Gastrocnemius medialis (tissue), 4 donors: ENCODE measurements around the gene PYROXD2. TPM values are rescaled to one million over a fixed set of nuclear protein-coding genes. Genes with fewer than 3 reads are reported as not detected.
A peak's percentile ranks its signal among the peaks of the same experiment; 100 is the strongest.

Source experiments
- ATAC-seq, 2 donors: fragments of 150-250 bp; one replicate each; pipeline ENCODE4 v1.9.1; 2016
- DNase-seq, 2 donors: peaks; one replicate each; pipeline ENCODE4 v3.0.0-alpha.2; 2019
- H3K27ac ChIP-seq, 4 donors: fragments of 200-600 bp; sonication (generic); 1 replicate in 1 of 4; 2 replicates in 3 of 4; pipeline ENCODE4 v1.5.1; 2016 to 2018; ENCODE audit warnings: mild to moderate bottlenecking in 2 of 4, moderate library complexity in 1 of 4
- H3K27me3 ChIP-seq, 3 donors: fragments of 200-600 bp; sonication (generic) in 2 of 3; 1 replicate in 1 of 3; 2 replicates in 2 of 3; pipeline versions ENCODE4 v1.5.1 to v1.6.0; 2016 to 2019; ENCODE audit warnings: mild to moderate bottlenecking in 1 of 3, moderate library complexity in 1 of 3
- H3K36me3 ChIP-seq, 2 donors: fragments of 200-600 bp; sonication (generic) in 1 of 2; one replicate each; pipeline ENCODE4 v1.5.1; 2017 to 2018
- H3K4me1 ChIP-seq, 2 donors: fragments of 200-600 bp; sonication (generic) in 1 of 2; one replicate each; pipeline ENCODE4 v1.5.1; 2016 to 2017; ENCODE audit warnings: mild to moderate bottlenecking in 2 of 2
- H3K4me3 ChIP-seq, 4 donors: fragments of 200-600 bp; sonication (generic) in 3 of 4; 1 replicate in 1 of 4; 2 replicates in 3 of 4; pipeline ENCODE4 v1.5.1; 2016 to 2019; ENCODE audit warnings: mild to moderate bottlenecking in 2 of 4
- H3K9me3 ChIP-seq, 3 donors: fragments of 200-600 bp; sonication (generic) in 2 of 3; 1 replicate in 1 of 3; 2 replicates in 2 of 3; pipeline ENCODE4 v1.5.1; 2016 to 2019
- POLR2A ChIP-seq, 2 donors: fragments of 450-650 bp; IDR thresholded peaks; one replicate each; pipeline ENCODE4 v1.6.1; 2017; ENCODE audit warnings: antibody characterized with exemption in 2 of 2, mild to moderate bottlenecking in 2 of 2, moderate library complexity in 2 of 2
- in situ Hi-C, 4 donors: fragments of 200-750 bp; cut with MboI; loops; one replicate each; pipeline versions ENCODE4 v1.15.0 to v1.8.0; 2017; ENCODE audit warnings: low sequenced_read_pairs in 4 of 4
- intact Hi-C: fragments of 100-400 bp; cut with DNase I; formaldehyde crosslinking; loops from one replicate; pipeline ENCODE4 v1.15.1; 2023; ENCODE audit warnings: low total_unique reads
- total RNA-seq, 4 donors: library from RNA; depleted of rRNA; stranded (reverse); fragments of >200 nt; gene quantifications; one replicate each; pipeline versions ENCODE4 v1.1.0 to v1.2.3, GENCODE V29; 2016
- TF ChIP-seq, protein P1 (sequence below), 5 experiments: fragments of 450-650 bp in 3 of 5; fragments of 200-600 bp in 2 of 5; sonication (generic) in 2 of 5; IDR thresholded peaks in 4 of 5; conservative IDR thresholded peaks in 1 of 5; 1 replicate in 4 of 5; 2 replicates in 1 of 5; pipeline ENCODE4 v1.5.1; 2016 to 2019; ENCODE audit warnings: antibody characterized with exemption in 5 of 5, mild to moderate bottlenecking in 3 of 5, moderate library complexity in 3 of 5

PYROXD2 gene
- total RNA-seq, 4 donors from 2014 or later = 0.22 to 7.8 (median 1.3) TPM

DNA sequence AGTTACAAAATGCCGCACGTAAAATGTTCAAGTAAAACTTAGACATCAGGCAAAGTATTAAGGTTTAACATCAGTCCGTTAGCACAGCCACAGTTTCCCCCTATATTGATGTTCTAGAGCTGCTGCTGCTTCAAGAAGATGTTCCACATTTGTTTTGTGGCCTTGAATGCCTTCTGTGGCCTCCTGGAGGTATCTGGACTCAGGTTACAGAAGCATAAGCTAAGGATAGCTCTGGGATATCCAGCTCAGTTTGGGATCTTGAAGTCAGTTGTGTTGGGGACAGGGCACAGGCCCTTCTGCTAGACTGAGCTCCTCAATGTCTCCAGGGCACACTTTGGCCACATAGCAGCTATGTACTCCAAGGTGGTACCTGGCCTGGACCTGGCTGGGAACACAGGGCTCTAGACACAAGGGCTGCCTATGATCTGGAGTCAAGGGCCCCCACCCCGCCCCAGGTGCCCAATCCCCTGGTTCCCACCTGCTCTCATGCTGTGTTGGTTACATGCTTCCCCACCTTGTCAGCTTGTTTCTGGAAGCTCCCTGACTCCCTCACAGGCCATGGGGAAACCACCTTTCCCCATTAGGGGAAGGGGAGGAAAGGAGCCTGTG, 4.7 kb downstream of the PYROXD2 start:
- DNase-seq = no peak
- H3K4me1 ChIP-seq = peaks cover 27 to 49% of the 10 kb centered on the region in 2 donors
- peak overlapping the region in 3 of 4 donors; percentile 25 to 80 (median 56) for H3K27ac ChIP-seq
- H3K27me3 ChIP-seq = no peaks in the 10 kb centered on the region
- in situ Hi-C loops = no loop called here
- TF ChIP-seq, protein P1, sequence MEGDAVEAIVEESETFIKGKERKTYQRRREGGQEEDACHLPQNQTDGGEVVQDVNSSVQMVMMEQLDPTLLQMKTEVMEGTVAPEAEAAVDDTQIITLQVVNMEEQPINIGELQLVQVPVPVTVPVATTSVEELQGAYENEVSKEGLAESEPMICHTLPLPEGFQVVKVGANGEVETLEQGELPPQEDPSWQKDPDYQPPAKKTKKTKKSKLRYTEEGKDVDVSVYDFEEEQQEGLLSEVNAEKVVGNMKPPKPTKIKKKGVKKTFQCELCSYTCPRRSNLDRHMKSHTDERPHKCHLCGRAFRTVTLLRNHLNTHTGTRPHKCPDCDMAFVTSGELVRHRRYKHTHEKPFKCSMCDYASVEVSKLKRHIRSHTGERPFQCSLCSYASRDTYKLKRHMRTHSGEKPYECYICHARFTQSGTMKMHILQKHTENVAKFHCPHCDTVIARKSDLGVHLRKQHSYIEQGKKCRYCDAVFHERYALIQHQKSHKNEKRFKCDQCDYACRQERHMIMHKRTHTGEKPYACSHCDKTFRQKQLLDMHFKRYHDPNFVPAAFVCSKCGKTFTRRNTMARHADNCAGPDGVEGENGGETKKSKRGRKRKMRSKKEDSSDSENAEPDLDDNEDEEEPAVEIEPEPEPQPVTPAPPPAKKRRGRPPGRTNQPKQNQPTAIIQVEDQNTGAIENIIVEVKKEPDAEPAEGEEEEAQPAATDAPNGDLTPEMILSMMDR (IDR thresholded peaks at IDR 0.05 in 4 of 5, conservative IDR thresholded peaks at IDR 0.05 in 1 of 5) = no peak
- no peak for TF ChIP-seq POLR2A (IDR thresholded peaks at IDR 0.05)
- intact Hi-C loops = loop anchor here (5.0 kb wide), 1 partner anchor 143 kb away; the partner anchor contains the start of gene LOXL4
- no peaks in the 10 kb centered on the region for H3K9me3 ChIP-seq
- peak in 1 of 2 donors; percentile 62 for ATAC-seq
- no peak overlapping the region for H3K4me3 ChIP-seq
- H3K36me3 ChIP-seq = no peaks in the 10 kb centered on the region

DNA sequence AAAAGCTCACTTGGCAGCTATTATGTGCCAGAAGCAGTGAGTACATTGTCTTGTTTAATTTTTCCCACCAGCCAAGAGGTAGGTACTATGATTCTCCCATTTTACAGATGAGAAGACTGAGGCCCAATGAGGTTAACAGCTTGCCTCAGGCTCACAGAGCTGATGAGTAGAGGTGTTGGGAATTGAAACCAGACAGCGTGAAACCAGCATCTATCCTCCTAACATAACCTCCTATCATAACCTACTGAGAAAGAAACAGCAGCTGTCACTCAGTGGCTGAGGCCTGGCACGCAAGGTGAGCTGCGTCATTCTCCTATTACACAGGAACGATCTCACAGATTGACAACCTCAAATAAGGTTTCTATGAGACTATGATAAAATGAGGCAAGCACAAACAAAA, 6.2 kb downstream of the PYROXD2 start:
- TF ChIP-seq POLR2A (IDR thresholded peaks at IDR 0.05) = no peak
- TF ChIP-seq, protein P1 (IDR thresholded peaks at IDR 0.05 in 4 of 5, conservative IDR thresholded peaks at IDR 0.05 in 1 of 5) = no peak
- in situ Hi-C loops (no loop called here), intact Hi-C loops (no loop called here)
- DNase-seq (no peak), ATAC-seq (peak in 1 of 2 donors; percentile 28)
- H3K4me1 ChIP-seq = peaks cover 13 to 42% of the 10 kb centered on the region in 2 donors
- H3K27ac ChIP-seq = peak overlapping the region in 2 of 4 donors; percentile 34 to 80
- H3K36me3 ChIP-seq = no peaks in the 10 kb centered on the region
- H3K9me3 ChIP-seq = no peaks in the 10 kb centered on the region
- H3K27me3 ChIP-seq = no peaks in the 10 kb centered on the region
- H3K4me3 ChIP-seq = no peak overlapping the region

DNA sequence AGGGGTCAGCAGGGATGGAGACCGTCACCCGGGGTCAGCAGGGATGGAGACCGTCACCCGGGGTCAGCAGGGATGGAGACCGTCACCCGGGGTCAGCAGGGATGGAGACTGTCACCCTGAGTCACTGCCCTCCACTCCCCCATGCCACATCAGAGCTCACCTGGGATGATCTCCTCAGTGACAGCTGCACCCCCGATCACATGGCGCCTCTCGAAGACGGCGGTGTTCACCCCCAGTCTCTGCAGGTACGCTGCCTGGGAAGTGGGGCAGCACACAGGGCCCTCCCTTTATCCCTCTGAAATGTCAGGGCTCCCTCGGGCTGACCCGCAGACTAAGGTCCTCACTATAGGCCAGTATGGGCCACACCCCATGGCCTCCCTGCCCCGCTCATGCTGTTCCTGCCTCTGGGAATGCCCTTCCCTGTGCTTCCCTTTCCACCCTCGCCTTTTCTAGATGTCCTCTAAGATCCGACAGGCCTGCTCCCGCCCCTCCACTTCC, 7.2 kb downstream of the PYROXD2 start:
- H3K9me3 ChIP-seq = no peaks in the 10 kb centered on the region
- H3K4me1 ChIP-seq = peaks cover 12 to 42% of the 10 kb centered on the region in 2 donors
- ATAC-seq = no peak
- H3K36me3 ChIP-seq = no peaks in the 10 kb centered on the region
- intact Hi-C loops (no loop called here), in situ Hi-C loops (no loop called here)
- TF ChIP-seq, protein P1 (IDR thresholded peaks at IDR 0.05 in 4 of 5, conservative IDR thresholded peaks at IDR 0.05 in 1 of 5) = no peak
- TF ChIP-seq POLR2A (IDR thresholded peaks at IDR 0.05) = no peak
- H3K4me3 ChIP-seq = no peak overlapping the region
- no peak for DNase-seq
- H3K27me3 ChIP-seq = no peaks in the 10 kb centered on the region
- no peak overlapping the region for H3K27ac ChIP-seq

DNA sequence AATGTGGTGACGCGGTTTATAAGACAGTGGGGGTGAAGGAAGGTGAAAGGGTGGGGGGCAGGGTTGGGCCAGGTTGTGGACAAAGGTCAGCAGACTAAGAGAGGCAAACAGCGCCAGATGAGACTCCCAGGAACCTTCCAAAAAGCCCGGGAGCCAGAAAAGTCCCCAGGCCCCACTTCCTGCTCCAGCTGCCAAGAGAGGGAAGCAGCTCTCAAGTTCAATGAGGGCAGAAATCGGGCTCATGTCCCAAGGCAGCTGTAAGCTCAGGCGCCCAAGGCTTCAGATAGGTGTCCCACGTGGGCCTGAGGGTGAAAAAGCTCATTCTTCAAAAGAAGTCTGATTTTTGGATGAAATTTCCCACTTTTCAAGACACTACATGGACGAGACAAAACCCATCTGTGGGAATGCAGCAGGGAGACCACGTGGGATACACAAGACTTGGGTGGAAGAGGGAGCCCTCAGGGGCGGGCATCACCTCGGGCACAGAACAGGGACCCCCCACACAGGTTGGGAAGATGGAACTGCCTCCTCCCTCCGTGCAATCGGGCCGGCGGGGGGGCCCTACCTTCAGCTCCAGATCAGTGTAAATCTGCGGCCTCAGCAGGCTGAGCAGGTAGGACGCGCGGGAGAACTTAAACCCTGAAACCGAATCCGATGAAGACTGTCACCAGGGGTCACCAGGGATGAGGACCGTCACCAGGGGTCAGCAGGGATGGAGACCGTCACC, 7.8 kb downstream of the PYROXD2 start:
- in situ Hi-C loops (no loop called here), intact Hi-C loops (no loop called here)
- TF ChIP-seq, protein P1 (IDR thresholded peaks at IDR 0.05 in 4 of 5, conservative IDR thresholded peaks at IDR 0.05 in 1 of 5) = no peak
- TF ChIP-seq POLR2A (IDR thresholded peaks at IDR 0.05) = no peak
- H3K4me1 ChIP-seq = peaks cover 9 to 37% of the 10 kb centered on the region in 2 donors
- H3K27ac ChIP-seq = no peak overlapping the region
- no peaks in the 10 kb centered on the region for H3K9me3 ChIP-seq
- no peaks in the 10 kb centered on the region for H3K36me3 ChIP-seq
- H3K27me3 ChIP-seq = no peaks in the 10 kb centered on the region
- no peak overlapping the region for H3K4me3 ChIP-seq
- ATAC-seq (no peak), DNase-seq (no peak)
